Measurements from ENCODE around the gene MTFP1.
"Not testable (repeated sequence)": the region's sequence is repeated elsewhere in the genome, so short reads cannot be mapped to it uniquely, and the experiment has no call there.

MTFP1 gene

DNA sequence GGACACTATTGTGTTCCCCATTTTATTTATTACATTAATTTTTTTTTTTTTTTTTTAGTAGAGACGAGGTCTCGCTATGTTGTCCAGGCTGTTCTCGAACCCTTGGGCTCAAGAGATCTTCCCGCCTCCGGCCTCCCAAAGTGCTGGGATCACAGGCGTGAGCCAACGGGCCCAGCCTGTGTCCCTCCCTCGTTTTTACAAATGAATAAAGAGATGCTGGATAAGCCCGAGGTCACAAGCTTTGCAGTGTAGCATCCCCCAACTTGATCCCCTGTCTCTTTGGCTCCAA, 297 bp upstream of the MTFP1 start:
- DNase-seq (ENCODE audit: low read depth, low spot score) = no peak

DNA sequence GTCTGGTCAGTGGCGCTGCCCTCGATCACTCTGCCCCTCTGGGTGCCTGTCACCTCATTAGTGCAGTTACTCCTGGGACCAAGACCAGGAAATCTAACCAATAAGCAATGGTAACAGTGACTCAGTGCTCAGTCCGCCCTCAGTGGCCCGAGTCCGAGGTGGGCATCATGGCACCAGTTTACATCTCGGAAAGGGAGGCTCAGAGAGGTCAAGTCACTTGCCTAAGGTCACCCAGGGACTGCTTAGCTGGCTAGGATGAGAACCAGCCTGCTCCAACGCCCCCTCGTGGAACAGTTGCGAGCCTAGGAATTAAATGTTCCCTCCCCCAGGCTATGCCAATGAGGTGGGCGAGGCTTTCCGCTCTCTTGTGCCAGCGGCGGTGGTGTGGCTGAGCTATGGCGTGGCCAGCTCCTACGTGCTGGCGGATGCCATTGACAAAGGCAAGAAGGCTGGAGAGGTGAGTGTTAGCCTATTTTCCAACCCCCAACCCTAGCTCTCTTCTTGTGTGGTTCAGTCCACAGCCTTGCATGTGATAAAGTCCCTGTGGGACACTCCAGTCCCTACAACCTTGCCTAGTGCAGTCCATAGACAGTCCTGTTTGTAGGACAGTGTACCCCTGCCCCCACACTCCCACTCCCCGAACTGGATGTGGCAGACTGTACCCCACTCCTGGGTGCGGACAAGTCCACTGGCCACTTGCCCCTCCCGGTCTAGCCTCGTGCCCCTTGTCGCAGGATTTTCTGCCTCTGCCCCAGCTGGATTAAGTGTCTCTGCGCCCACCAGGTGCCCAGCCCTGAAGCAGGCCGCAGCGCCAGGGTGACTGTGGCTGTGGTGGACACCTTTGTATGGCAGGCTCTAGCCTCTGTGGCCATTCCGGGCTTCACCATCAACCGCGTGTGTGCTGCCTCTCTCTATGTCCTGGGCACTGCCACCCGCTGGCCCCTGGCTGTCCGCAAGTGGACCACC, 1.1 kb downstream of the MTFP1 start:
- DNase-seq (ENCODE audit: low read depth, low spot score) = no peak

DNA sequence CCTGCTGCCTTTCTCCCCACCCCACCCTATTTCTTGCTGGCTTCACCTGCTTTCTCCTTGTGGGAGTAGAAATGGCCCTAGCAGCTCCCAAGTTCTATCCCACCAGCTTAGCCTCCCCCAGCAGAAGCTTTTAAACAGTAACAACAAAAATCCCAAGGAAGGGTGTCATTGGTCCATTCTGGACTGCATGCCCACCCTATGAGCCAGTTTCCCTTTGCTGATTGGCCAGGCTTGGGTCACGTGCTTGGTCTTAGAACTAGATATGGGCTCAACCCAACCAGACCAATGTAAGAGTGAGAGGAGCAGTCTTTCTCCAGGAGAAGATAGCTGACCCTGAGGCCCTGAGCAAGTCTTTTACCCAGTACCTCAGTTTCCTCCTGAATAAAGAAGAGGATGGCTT, 2.3 kb downstream of the MTFP1 start:
- no peak for DNase-seq (ENCODE audit: low read depth, low spot score)

DNA sequence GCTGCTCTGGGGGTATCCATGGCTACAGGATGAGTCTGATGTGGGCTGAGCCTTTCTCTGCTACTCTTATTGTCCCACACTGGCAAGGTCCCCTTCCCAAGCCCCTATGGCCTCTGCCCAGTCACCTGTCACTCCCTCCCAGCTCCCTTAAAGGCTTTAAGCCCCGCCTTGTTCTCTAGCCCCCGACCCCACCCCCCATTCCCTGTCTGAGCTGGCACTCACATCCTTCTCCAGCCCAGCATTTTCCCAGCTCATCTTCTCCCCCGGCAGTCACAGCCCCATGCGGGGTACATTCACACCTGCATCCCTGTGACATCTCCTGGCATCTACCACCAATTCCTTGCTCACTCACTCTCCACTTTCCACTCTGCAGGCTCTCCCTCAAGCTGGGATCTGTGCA, 4.3 kb downstream of the MTFP1 start:
- no peak for DNase-seq (ENCODE audit: low read depth, low spot score)

DNA sequence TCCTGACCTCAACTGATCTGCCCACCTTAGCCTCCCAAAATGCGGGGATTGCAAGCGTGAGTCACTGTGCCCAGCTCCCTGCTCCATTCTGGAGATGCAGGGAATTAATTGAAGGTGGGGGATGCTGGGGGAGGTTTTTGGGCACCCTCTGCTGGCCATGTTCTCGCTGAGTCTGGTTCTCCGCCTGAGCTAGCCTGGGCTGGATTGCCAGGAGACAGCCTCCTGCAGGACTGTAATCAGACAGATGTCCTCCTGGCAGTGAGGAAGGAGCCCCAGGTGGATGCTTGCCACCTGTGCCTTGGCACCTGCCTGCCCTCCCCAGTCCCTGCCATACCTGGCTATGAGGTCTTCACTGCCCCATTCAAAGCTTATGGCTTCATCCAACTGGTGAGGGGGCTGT, 5.4 kb downstream of the MTFP1 start:
- DNase-seq (ENCODE audit: low read depth, low spot score) = no peak

DNA sequence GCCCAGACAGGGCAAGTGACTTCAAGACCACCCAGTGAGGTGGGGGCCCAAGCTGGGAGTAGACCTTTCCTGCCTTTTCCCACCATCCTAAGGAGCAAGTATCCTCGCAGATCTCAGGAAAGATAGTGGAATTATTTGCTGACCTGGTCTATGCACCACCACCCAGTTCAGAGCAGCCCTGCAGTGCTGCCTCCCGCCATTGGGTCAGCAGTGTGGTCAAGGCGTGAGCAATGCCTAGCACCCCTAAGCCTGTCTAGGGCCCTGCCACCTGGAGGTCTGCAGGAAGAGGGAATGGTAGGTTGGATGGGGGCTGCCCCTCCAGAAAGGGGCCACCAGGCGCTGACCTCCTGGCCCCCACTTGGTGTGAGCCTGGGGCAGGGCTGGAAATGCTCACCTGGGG, 6.5 kb downstream of the MTFP1 start:
- DNase-seq (ENCODE audit: low read depth, low spot score) = no peak

DNA sequence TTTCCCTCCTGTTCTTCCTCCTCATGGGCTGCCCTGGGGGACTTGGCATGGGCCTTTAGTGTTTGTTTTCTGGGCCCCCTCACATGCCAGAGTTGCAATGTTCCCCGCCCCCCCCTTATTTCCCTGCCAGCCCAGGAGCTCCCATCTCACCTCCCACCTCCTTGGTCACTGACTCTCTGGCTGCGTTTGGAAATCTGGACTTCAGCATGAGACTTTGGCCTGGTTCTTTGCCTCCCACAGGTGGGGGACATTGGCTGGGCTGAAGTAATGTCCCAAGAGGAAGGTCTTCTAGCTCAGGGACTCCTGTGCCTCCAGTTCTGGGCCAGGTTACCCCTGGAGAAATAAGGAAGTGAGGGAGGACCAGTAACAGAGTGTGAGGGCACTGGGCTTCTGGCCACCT, 7.0 kb downstream of the MTFP1 start:
- DNase-seq (ENCODE audit: low read depth, low spot score) = no peak

DNA sequence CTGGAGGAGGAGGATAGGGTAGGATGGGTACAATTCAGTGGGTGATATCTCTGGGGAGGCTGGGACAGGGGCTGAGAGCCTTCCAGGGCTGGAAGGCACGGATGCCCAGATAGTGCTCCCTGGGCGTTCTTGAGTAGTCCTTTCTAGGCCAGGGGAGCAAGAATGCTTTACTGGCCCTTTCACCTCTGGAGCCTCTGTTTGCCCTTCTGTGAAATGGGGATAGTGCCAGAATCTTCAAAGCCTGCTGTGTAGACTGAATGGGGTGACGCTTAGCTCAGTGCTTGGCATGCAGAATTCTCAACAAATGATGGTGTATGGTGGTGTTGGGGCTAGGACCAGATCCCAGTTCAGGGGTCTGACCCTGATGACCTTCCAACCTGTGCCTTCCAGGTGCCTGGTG, 7.7 kb downstream of the MTFP1 start:
- no peak for DNase-seq (ENCODE audit: low read depth, low spot score)

DNA sequence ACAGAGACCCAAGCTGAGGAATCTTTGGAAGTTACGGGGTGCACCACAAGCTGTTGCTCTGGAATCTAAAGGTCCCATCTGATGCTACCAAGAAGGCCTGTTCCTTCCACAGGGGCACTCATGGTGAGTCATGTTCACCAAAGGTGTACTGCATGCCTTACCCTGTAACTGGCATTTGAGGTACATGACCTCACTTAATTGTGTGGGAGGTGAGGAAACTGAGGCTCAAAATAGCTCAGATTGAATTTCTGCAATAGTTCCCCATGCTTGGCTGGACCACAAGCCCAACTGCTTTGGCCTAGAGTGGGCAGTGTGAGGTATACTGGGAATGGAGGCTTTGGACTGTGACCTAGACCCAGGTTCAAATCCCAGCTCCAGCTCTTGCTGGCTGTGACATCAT, 8.2 kb downstream of the MTFP1 start:
- no peak for DNase-seq (ENCODE audit: low read depth, low spot score)

DNA sequence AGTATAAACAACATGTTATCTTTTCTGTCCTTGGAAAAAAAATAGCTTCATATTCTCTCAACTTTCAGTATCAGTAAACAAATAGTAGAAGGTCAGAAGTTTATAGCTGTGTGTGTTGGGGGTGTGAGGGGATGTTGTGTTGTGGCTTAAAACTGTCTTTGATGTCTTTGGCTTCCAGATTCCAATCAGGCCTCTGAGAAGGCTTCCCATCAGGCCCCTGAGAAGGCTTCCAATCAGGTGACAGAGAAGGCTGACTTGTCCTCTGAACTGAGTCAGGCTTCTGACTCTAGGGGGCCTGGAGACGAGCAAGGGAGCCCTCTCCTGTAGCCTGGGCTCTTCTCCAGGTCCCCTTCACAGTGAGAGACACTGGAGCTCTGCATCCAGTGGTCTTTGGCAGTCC, 9.3 kb downstream of the MTFP1 start:
- no peak for DNase-seq (ENCODE audit: low read depth, low spot score)

DNA sequence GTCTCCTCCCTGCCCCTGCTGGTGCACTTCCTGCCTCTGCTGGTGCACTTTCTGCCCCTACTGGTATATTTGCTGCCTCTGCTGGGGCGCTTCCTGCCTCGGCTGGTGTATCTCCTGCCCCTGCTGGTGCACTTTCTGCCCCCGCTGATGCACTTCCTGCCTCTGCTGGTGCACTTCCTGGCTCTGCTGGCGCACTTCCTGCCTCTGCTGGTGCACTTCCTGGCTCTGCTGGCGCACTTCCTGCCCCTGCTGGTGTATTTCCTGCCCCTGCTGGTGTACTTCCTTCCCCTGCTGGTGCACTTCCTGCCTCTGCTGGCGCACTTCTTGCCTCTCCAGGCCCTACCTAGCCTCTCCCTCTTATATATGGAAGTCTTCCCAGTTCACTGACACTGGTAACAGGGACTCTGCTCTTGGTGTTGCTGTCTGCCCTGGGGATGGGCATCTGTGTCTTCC, 10.1 kb downstream of the MTFP1 start:
- DNase-seq (ENCODE audit: low read depth, low spot score) = no peak

DNA sequence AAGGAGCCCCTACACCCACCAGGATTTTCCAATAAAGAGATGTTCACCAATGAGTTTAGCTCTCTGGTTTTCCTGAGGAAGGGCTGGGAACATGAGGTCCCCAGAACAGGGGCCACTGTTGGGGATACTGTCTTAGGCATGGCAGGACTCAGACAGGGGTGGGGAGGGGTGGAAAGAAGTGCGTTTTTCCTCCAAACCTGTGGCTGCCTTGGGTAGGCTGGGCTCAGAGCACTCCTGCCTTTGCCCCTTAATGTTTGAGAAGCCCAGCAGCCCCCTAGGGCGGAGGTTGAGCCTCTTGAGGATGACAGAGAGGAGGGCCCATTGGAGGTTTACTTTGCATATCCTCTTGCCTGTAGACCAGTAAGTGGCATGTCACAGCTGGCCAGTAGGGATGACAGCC, 10.6 kb downstream of the MTFP1 start:
- DNase-seq (ENCODE audit: low read depth, low spot score) = no peak

DNA sequence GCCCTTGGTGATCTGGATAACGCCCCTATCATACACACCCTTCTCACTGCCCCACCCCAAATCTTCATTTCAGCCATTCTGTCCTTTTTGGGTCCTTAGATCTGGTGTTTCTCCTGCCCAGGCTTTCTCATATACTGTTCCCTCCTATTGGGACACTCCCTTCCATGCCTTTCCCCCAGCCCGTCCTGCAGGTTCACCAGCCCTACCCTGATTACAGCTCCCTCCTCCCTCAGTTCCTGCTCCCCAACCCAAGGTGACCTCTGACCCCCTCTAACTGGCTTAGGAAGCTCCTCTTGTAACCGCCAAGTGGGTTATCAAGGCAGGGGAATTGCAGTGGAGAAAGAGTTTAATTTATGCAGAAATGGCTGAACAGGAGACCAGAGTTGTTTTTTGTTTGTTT, 13.0 kb downstream of the MTFP1 start:
- no peak for DNase-seq (ENCODE audit: low read depth, low spot score)

DNA sequence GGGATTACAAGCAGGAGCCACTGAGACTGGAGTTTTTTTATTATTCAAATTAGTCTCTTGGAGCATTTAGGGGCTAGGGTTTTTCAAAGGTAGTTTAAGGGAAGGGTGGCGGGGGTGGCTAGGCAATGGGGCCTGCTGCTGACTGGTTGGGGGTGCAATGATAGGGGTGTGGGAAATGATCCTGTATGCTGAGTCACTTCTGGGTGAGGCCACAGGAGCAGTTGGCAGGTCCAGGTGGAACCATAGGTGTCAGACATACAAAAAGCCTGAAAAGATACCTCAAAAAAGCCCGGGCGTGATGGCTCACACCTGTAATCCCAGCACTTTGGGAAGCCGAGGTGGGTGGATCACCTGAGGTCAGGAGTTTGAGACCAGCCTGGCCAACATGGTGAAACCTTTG, 13.7 kb downstream of the MTFP1 start:
- DNase-seq (ENCODE audit: low read depth, low spot score) = no peak

DNA sequence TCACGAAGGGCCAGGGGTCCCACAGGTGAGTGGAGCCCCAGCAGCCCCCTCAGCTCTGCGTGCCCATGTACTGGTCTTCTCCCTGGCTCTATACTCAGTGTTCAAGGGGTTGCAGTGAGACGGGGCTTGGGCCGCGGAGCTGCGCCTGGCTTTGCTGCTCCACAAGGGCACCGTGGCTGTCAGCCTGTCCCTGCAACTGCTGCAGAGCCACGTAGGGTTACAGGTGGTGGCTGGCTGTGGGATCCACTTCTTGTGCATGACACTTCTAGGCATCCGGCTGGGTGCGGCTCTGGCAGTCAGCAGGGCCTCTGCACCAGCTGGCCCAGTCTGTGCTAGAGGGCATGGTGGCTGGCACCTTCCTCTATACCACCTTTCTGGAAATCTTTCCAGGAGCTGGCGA, 14.3 kb downstream of the MTFP1 start:
- DNase-seq (ENCODE audit: low read depth, low spot score) = no peak

DNA sequence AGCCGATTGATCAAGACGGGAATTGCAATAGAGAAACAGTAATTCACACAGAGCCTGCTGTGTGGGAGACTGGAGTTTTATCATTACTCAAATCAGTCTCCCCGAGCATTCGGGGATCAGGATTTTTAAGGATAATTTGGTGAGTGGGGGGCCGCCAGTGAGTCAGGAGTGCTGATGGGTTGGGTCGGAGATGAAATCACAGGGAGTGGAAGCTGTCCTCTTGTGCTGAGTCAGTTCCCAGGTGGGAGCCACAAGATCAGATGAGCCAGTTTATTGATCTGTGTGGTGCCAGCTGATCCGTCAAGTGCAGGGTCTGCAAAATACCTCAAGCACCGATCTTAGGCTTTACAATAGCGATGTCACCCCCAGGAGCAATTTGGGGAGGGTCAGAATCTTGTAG, 15.5 kb downstream of the MTFP1 start:
- DNase-seq (ENCODE audit: low read depth, low spot score) = no peak

DNA sequence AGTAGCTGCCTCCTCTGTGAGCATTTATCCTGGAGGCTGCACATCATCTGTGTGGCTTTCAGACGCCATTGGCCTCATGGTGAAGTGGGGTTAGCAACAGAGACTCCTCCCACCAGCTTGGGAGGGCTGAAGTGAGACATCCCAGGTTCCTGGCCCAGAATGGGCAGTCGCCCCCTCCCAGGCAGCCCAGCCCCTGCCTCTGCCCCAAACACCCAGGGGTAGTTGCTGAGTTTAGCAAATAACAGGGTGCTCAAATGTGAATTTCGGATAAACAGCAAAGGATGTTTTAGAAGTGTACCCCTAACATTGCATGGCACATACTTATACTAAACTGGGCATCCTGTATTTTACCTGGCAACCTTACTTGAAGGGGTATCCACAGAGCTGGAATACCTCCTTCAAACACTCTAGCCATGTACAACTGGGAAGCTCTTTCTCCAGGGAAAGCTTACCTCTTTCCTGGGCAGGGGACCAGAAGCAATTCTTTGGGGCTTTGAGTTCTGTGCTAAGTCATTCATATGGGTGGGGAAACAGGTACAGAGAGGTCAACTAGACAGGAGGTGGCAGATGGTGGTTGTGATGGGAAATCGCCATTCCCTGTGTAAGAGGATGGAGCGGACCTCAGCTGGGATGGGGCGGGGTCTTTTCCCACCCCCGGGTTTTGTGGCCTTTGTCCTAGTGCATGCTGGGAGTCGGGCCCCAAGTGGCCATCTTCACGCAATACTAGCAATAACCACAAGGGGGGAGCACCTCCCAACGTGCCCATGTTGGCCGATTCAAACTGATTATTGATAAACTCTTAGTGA, 19.3 kb downstream of the MTFP1 start:
- no peak for DNase-seq (ENCODE audit: low read depth, low spot score)

DNA sequence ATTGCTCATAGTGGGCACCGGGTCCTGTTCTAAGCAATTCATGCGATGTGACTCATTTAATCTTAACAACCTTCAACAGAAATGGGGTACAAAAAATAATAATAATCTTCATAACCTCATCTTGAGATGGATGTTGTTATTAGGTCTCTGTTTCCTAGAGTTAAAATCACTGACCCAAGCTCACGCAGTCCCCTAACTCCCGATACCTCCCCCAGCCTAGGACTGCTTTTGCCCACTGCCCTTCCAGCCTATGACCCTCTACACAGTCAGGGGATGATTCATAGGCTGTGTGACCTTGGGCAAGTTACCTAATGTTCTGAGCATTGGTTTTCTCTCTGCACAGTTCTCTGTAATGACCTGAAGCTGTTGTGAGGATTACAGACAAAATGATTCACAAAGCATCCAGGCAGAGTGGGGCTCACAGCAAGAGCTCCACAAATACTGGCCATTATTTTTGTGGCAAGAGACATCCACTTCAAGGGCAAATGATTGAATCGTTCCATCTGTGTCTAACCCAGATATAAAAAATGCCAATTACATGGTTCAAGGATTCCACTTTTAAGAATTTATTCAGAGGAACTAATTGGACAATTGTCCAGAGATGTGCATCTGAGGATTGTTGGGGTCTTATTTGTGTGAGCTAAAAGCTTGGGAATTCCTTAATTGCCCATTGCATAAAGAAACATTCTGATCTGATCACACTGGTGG, 20.0 kb downstream of the MTFP1 start:
- DNase-seq (ENCODE audit: low read depth, low spot score) = no peak

DNA sequence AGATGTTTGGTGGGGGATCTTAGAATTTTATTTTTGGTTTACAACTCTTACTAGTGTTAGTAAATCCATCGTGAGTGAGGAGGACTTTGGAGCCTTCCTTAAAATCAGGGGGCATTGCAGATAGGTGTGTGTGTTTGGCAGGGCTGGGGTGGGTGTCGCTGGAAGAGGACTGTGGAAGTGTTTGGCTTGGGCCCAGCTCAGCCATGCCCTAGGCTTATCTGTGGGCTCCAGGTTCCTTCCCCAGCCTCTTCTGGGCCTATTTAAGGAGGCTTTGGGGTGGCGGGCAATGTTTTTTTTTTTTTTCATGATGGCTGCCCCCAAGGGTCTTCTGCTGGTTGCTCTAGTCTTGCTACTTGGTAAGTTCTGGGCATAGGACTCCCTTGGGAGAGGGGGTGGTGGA, 22.1 kb downstream of the MTFP1 start:
- DNase-seq (ENCODE audit: low read depth, low spot score) = no peak

DNA sequence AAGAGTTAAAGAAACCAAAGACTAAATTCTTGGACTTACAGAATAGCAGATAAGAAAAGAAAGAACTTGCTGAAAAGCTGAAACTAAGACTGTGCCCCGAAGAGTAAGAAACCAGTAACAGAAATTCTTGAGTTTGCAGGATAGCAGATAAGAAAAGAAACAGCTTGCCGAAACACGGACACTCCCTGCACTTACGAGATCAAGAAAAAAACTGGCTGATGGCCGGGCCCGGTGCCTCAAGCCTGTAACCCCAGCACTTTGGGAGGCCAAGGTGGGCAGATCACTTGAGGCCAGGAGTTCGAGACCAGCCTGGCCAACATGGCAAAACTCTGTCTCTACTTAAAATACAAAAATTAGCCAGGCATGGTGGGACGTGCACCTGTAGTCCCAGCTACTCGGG, 25.9 kb downstream of the MTFP1 start:
- not testable (repeated sequence) for DNase-seq (ENCODE audit: low read depth, low spot score)

DNA sequence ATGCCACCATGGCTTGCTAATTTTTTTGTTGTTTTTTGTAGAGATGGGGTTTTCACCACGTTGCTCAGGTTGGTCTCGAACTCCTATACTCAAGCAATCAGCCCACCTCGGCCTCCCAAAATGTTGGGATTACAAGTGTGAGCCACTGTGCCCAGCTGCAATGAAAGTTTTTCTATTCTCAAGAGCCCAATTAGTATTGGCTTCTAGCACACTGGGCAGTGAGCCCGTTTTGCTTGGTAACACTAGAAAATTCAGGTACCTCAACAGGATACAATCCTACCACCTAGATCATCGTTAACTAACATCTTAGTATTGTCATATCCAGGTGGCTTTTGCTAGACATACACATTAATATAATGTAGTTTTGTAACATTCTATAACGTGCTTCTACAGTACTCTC, 27.3 kb downstream of the MTFP1 start:
- no peak for DNase-seq (ENCODE audit: low read depth, low spot score)

DNA sequence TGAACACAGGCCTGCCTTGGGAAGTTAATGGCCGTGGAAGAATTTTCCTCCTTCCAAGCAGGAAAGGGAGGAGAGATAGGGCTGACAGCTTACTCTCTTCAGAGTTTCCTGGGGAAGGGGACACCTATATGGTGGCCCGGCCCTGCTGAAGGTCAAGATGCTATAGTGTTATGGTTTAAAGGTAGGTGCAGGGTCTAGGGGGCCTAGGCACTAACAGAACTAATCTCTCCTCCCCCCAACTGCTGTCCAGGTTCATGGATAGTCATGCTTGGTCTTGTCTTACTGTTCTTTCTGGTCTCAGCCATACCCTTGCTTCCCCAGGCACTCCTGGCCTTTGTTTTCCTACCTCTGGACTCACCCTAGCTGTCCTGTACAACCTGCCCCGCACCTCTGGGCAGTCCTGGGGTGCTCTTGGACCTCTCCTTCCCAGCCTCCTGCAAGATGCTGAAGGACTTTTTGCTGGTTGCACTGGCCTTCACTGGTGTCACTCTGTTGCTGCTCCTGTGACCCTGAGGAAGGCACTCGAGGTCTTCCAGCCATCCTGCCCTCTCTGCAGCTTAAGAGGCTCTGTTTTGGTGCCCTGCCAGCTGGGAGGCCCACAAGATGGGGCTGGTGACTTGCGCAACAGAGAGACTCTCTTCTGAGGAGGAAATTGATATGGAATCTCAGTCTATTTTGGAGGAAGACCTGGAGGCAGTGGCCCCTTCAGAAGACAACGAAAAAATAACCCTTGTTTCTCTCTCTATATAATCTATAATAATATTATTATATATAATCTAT, 28.4 kb downstream of the MTFP1 start:
- DNase-seq (ENCODE audit: low read depth, low spot score) = no peak
